Measurements from ENCODE around the gene FDX2. TPM values are rescaled to one million over a fixed set of nuclear protein-coding genes. Genes with fewer than 3 reads are reported as not detected.

FDX2 gene
- total and polyA plus RNA-seq, 2 of the 13 experiments (the other 11 are each of a cell fraction or from before 2014, with no cell fraction given): 21.0 to 24.7 TPM

- TF ChIP-seq ZHX1 (CRISPR knock-in tag; IDR thresholded peaks at IDR 0.05; ENCODE audit: low read depth) (no peak), HIC2 (CRISPR knock-in tag; IDR thresholded peaks at IDR 0.05; ENCODE audit: low read depth) (peak; percentile 53; the same call in 1 of the 2 replicates), ZNF441 (CRISPR knock-in tag; IDR thresholded peaks at IDR 0.05; ENCODE audit: borderline replicate concordance) (no peak), RNF219 (CRISPR knock-in tag; IDR thresholded peaks at IDR 0.05) (no peak), BHLHE40 (IDR thresholded peaks at IDR 0.05; ENCODE audit: low read length) (no peak), SP4 (CRISPR knock-in tag; IDR thresholded peaks at IDR 0.05) (no peak), ZNF160 (CRISPR knock-in tag; IDR thresholded peaks at IDR 0.05) (no peak), ZNF883 (CRISPR knock-in tag; IDR thresholded peaks at IDR 0.05; ENCODE audit: not compliant biosample characterization) (no peak), ESRRA (CRISPR knock-in tag; IDR thresholded peaks at IDR 0.05; ENCODE audit: low read depth) (no peak), ZNF589 (CRISPR knock-in tag; conservative IDR thresholded peaks at IDR 0.05) (no peak), NONO (IDR thresholded peaks at IDR 0.05) (no peak), NONO (CRISPR knock-in tag; conservative IDR thresholded peaks at IDR 0.05) (no peak), PHF20 (CRISPR knock-in tag; IDR thresholded peaks at IDR 0.05) (no peak; the same call in 1 of the 2 replicates), RBM22 (optimal IDR thresholded peaks at IDR 0.05; ENCODE audit: low read length) (peak; percentile 42), ZNF251 (CRISPR knock-in tag; IDR thresholded peaks at IDR 0.05) (no peak), HNRNPK (IDR thresholded peaks at IDR 0.05; ENCODE audit: low read depth, low read length, poor library complexity, severe bottlenecking) (no peak), ZKSCAN1 (IDR thresholded peaks at IDR 0.05; ENCODE audit: low read length) (no peak)
- TF ChIP-seq, protein P1, sequence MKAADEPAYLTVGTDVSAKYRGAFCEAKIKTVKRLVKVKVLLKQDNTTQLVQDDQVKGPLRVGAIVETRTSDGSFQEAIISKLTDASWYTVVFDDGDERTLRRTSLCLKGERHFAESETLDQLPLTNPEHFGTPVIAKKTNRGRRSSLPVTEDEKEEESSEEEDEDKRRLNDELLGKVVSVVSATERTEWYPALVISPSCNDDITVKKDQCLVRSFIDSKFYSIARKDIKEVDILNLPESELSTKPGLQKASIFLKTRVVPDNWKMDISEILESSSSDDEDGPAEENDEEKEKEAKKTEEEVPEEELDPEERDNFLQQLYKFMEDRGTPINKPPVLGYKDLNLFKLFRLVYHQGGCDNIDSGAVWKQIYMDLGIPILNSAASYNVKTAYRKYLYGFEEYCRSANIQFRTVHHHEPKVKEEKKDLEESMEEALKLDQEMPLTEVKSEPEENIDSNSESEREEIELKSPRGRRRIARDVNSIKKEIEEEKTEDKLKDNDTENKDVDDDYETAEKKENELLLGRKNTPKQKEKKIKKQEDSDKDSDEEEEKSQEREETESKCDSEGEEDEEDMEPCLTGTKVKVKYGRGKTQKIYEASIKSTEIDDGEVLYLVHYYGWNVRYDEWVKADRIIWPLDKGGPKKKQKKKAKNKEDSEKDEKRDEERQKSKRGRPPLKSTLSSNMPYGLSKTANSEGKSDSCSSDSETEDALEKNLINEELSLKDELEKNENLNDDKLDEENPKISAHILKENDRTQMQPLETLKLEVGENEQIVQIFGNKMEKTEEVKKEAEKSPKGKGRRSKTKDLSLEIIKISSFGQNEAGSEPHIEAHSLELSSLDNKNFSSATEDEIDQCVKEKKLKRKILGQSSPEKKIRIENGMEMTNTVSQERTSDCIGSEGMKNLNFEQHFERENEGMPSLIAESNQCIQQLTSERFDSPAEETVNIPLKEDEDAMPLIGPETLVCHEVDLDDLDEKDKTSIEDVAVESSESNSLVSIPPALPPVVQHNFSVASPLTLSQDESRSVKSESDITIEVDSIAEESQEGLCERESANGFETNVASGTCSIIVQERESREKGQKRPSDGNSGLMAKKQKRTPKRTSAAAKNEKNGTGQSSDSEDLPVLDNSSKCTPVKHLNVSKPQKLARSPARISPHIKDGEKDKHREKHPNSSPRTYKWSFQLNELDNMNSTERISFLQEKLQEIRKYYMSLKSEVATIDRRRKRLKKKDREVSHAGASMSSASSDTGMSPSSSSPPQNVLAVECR (CRISPR knock-in tag; IDR thresholded peaks at IDR 0.05; ENCODE audit: borderline replicate concordance): no peak
Measured at GRCh38 chr19:10332158-10332964, 16.5 kb upstream of the FDX2 start (continued).
